GM12878 (cell line): ENCODE results near the gene SMG5. TPM values are rescaled to one million over a fixed set of nuclear protein-coding genes. Genes with fewer than 3 reads are reported as not detected.

Experiments used
- ATF3 ChIP-seq: IDR thresholded peaks from 2 replicates; pipeline ENCODE4 v1.6.1; 2011; ENCODE audit warnings: low read depth, mild to moderate bottlenecking, low read length, moderate library complexity, borderline replicate concordance; ENCODE audit errors: extremely low read depth
- CBFB ChIP-seq: IDR thresholded peaks from 2 replicates; pipeline ENCODE4 v1.6.1; 2016; ENCODE audit warnings: antibody characterized with exemption, low read depth
- CREB1 ChIP-seq: IDR thresholded peaks from 2 replicates; pipeline ENCODE4 v1.6.1; 2012; ENCODE audit warnings: low read depth, mild to moderate bottlenecking, inconsistent platforms
- CREM ChIP-seq: IDR thresholded peaks from 2 replicates; pipeline ENCODE4 v1.6.1; 2014; ENCODE audit warnings: antibody characterized with exemption, low read depth
- DPF2 ChIP-seq: fragments of 450-650 bp; IDR thresholded peaks from 2 replicates; pipeline ENCODE4 v1.6.1; 2017; ENCODE audit warnings: mild to moderate bottlenecking
- E2F8 ChIP-seq: fragments of 450-650 bp; IDR thresholded peaks from 2 replicates; pipeline ENCODE4 v1.6.1; 2018; ENCODE audit warnings: mild to moderate bottlenecking, low read depth, moderate library complexity; ENCODE audit not compliant: partially characterized antibody
- EED ChIP-seq: sonication (generic); IDR thresholded peaks from 2 replicates; pipeline ENCODE4 v1.6.1; 2016; ENCODE audit warnings: antibody characterized with exemption, low read depth
- ESRRA ChIP-seq: IDR thresholded peaks from 2 replicates; pipeline ENCODE4 v1.6.1; 2012; ENCODE audit warnings: mild to moderate bottlenecking, low read length, improper control_type of control experiment
- HDAC2 ChIP-seq: fragments of 200-600 bp; sonication (generic); IDR thresholded peaks from 2 replicates; pipeline ENCODE4 v1.6.1; 2017
- HDAC6 ChIP-seq: fragments of 200-600 bp; sonication (generic); IDR thresholded peaks from one replicate; pipeline ENCODE4 v1.8.0; 2017; ENCODE audit warnings: antibody characterized with exemption; ENCODE audit not compliant: unreplicated experiment
- IRF3 ChIP-seq: fragments of 450-650 bp; IDR thresholded peaks from 2 replicates; pipeline ENCODE4 v1.6.1; 2014; ENCODE audit warnings: mild to moderate bottlenecking
- IRF5 ChIP-seq: fragments of 450-650 bp; IDR thresholded peaks from 2 replicates; pipeline ENCODE4 v1.6.1; 2017; ENCODE audit warnings: borderline replicate concordance
- MAX ChIP-seq: IDR thresholded peaks from 2 replicates; pipeline ENCODE4 v1.6.1; 2012; ENCODE audit warnings: low read depth, low read length, improper control_type of control experiment
- MTA3 ChIP-seq: IDR thresholded peaks from 2 replicates; pipeline ENCODE4 v1.6.1; 2012; ENCODE audit warnings: low read length, inconsistent platforms, borderline replicate concordance
- NFIC ChIP-seq: IDR thresholded peaks from 2 replicates; pipeline ENCODE4 v1.6.1; 2012; ENCODE audit warnings: low read depth, mild to moderate bottlenecking, inconsistent platforms, low read length, moderate library complexity
- PBX3 ChIP-seq: IDR thresholded peaks from 2 replicates; pipeline ENCODE4 v1.6.1; 2011; ENCODE audit warnings: mild to moderate bottlenecking, low read depth, low read length, moderate library complexity; ENCODE audit not compliant: insufficient replicate concordance
- RAD21 ChIP-seq: IDR thresholded peaks from 2 replicates; pipeline ENCODE4 v1.6.1; 2011; ENCODE audit warnings: mild to moderate bottlenecking, low read depth, low read length, moderate library complexity; ENCODE audit not compliant: insufficient read depth
- SMAD1 ChIP-seq: fragments of 450-650 bp; IDR thresholded peaks from 2 replicates; pipeline ENCODE4 v1.6.1; 2018; ENCODE audit warnings: mild to moderate bottlenecking, low read depth; ENCODE audit not compliant: partially characterized antibody
- ZNF687 ChIP-seq: fragments of 450-650 bp; IDR thresholded peaks from 2 replicates; pipeline ENCODE4 v1.6.1; 2017; ENCODE audit warnings: mild to moderate bottlenecking, moderate library complexity
- polyA plus RNA-seq, 11 experiments: library from polyadenylated mRNA; depleted of rRNA in 4 of 11; unstranded in 6 of 11; stranded (reverse) in 5 of 11; fragments of >200 nt; fragmentation: Nextera tagmentation in 4 of 11; fragmentation: Illumina TruSeq in 1 of 11; extraction: Ambion mirVana in 4 of 11; extraction: Trizol in 1 of 11; gene quantifications; 1 replicate in 1 of 11; 2 replicates in 10 of 11; pipeline versions ENCODE4 v1.2.1 to v1.2.3, GENCODE V29; 2011 to 2016; ENCODE audit warnings: inconsistent platforms in 2 of 11, missing spikeins in 2 of 11, low read depth in 1 of 11
- total RNA-seq, 4 experiments: library from RNA; depleted of rRNA in 3 of 4; stranded (reverse); fragments of >200 nt in 3 of 4; fragmentation: Illumina TruSeq in 1 of 4; extraction: Trizol in 1 of 4; gene quantifications; 2 replicates each; pipeline versions ENCODE4 v1.2.1 to v1.2.3, GENCODE V29; 2013 to 2021

The SMG5 gene
- total and polyA plus RNA-seq, 10 of the 15 experiments (the other 5 are each of a cell fraction or from before 2014, with no cell fraction given) = 0.76 to 61.5 (median 48.8) TPM

GRCh38 chr1:156245451-156246232 is 37.0 kb downstream of the SMG5 start (continued):
- TF ChIP-seq E2F8 = no peak
- TF ChIP-seq PBX3 = no peak
- TF ChIP-seq CREB1 = no peak
- no peak for TF ChIP-seq CBFB
- TF ChIP-seq ATF3 = no peak
- no peak for TF ChIP-seq SMAD1
- no peak for TF ChIP-seq RAD21
- TF ChIP-seq IRF5 = no peak
- no peak for TF ChIP-seq MTA3
- TF ChIP-seq EED = no peak
- peak; percentile 84 for TF ChIP-seq MAX
- no peak for TF ChIP-seq ESRRA
- TF ChIP-seq NFIC = no peak
- TF ChIP-seq HDAC2 = no peak
- no peak for TF ChIP-seq IRF3
- TF ChIP-seq DPF2 = peak; percentile 40; the same call in 1 of the 2 replicates
- TF ChIP-seq HDAC6 = peak; percentile 76
- TF ChIP-seq ZNF687 = peak; percentile 95
- TF ChIP-seq CREM = no peak
